ENCODE results near the gene AGBL1.

The AGBL1 gene

GRCh38 chr15:86657305-86657704 lies 577.6 kb downstream of the AGBL1 start:
- DNase-seq = no peak

GRCh38 chr15:86659724-86660411 lies 580.2 kb downstream of the AGBL1 start:
- no peak for DNase-seq

DNA sequence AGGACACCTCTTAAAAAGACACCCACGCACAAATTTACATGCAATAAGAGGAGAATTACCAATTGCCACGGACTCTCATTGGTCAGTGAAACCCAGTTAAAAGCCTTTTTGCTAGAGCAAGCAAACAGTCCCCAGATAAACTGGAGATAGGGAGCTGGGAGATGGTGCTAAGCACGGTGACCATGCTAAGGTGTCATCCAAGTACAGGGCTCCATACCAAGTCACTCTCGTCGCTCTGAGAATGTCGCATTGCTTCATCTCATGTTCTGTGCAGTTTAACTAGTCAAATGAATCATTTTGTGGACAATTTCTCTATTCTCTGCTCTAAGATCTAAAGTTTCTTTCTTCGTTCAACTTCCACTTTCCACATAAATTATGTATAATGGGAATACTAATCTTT lies 581.9 kb downstream of the AGBL1 start:
- no peak for DNase-seq

DNA sequence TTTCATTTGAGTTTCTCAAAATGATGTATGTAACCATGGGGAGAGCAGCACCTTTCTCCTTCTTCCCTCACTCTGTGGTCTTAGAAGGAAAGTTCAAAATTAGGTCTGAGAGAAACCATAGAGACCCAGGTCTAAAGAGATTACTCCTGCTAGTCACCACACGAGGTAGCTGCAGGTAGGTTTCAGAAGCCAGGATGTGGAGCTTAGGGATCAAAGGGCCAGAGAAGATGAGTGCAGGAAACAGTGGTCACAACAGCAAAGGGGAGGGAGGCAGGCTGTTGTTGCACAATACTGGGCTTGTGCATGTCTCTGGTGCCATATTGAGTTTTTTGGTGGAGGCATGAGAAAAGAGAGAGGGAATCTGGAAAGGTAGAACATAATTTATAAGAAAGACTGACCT lies 583.6 kb downstream of the AGBL1 start:
- no peak for DNase-seq

- DNase-seq = no peak
Measured at GRCh38 chr15:86663979-86664378, 584.3 kb downstream of the AGBL1 start.

DNA sequence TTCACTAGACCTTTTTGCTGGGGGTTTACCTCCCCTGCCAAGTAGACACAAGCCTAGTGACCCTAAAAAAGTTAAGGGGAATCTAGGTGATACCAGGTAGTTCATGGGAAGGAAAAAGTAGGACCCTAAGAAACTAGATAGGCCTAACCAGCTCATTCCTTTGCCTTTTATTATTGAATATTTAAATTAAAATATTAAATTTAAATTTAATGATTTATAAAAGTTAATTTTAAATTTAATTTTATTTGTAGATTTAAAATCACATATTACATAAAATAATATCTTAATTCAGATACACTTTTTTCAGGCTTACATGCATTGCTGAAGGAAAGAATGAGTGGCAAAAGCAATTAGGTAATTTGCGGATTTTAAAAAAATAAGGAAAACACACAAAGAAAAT lies 584.9 kb downstream of the AGBL1 start:
- no peak for DNase-seq

DNA sequence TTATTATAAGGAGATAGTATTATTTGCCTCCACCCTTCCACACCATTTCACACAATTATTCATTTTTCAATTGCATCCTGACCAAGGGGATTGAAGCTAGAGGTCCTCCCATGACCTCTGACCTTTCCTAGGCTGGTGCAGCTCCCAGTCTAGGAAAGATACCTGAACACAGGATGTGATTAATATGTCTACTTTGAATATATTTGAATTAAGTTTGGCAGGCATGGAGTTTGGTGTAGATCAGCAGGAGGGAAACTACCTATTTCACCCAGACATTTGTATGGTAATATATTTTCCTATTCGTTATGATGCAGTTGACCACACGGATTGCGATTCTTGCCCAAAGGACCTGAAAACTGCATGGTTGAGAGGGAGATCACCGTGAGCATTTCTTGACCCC lies 596.3 kb downstream of the AGBL1 start:
- no peak for DNase-seq

GRCh38 chr15:86677278-86677677 lies 597.6 kb downstream of the AGBL1 start:
- DNase-seq = no peak

GRCh38 chr15:86685263-86685662 lies 605.6 kb downstream of the AGBL1 start:
- no peak for DNase-seq

DNA sequence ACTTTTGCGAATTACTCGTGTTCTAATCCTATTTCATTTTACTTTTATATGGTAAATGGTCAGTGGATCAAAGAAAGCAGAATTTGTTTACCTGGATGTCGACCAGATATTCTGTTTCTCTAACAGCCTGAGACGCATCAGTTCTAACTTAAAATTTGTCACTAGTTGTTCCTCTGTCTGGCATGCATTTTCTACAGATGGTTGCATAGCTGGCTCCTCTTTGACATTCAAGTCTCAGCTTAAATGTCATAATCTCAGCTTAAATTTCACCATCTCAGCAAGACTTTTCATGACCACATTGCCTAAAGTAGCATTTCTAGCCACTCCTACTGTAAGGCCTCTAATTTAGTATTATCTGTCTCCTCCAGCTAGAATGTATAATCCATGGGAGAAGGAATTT lies 609.3 kb downstream of the AGBL1 start:
- no peak for DNase-seq

DNA sequence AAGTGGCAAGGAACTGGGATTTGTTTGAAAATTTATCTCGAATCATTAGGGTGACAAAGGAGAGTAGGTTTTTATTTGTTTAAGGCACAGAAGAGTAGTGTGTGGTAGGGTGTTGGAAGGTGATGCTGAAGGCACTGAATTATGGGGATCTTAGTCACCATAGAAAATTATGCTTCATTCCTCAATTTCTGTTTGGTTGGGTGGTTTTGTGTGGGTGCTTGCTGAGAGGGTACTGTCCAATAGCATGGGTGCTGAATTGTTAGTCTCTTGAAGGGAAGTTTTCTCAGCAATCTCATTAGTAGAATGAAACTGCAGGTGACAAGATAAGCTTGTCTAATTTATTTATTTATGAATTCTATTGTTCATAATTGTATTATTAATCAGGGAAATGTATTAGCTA lies 610.9 kb downstream of the AGBL1 start:
- DNase-seq = no peak

DNA sequence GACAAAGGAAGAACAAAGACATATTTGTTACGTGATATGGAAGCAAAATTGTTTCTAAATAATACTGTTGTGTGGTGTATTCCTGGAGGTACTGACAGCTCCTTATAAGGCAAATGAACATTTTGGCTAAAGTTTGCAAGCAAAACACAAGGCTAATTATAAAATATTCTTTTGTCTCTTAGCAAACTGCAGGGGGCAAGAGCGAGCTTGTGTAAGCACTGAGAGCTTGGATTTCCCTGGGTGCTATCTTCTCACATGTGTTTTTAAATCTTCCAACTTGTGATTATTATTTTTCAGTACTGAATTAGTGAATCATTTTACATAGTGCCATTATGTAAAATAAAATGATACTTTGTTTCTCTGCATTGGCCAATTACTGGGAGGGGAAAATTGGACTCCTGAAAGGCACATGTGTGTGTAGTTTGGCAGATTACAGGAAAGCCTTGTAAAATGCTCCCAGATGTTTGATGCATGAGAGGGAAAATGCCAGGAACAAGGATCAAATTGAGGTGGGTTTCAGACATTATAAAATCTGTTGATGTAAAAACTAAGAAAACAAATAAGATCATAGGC lies 611.5 kb downstream of the AGBL1 start:
- no peak for DNase-seq

- DNase-seq = no peak
Measured at GRCh38 chr15:86700864-86701610, 621.4 kb downstream of the AGBL1 start.

GRCh38 chr15:86701611-86701963 lies 621.9 kb downstream of the AGBL1 start:
- no peak for DNase-seq

DNA sequence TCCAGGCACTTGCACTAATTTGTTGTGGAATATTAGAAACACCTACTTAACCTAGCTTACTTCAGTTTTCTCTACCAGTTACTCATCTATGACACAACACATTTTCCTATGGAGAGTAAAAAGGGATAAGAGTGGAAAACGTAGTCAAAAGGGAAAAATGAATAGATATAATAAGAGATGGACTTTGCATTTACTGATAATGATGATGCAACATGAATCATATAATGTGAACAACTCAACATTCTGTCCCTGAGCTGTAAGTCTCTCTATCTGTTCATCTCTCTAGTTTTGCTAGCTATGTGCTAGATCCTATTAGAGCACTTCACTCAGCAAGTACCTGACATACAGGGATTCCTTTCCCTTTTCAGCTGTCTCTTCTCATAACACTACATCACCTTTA lies 627.1 kb downstream of the AGBL1 start:
- no peak for DNase-seq

GRCh38 chr15:86711476-86711875 lies 631.8 kb downstream of the AGBL1 start:
- no peak for DNase-seq

GRCh38 chr15:86714241-86714640 lies 634.6 kb downstream of the AGBL1 start:
- no peak for DNase-seq

- DNase-seq = no peak
Measured at GRCh38 chr15:86725628-86726027, 646.0 kb downstream of the AGBL1 start.

- no peak for DNase-seq
Measured at GRCh38 chr15:86735247-86736040, 655.8 kb downstream of the AGBL1 start.

GRCh38 chr15:86741917-86742316 lies 662.2 kb downstream of the AGBL1 start:
- DNase-seq = no peak

DNA sequence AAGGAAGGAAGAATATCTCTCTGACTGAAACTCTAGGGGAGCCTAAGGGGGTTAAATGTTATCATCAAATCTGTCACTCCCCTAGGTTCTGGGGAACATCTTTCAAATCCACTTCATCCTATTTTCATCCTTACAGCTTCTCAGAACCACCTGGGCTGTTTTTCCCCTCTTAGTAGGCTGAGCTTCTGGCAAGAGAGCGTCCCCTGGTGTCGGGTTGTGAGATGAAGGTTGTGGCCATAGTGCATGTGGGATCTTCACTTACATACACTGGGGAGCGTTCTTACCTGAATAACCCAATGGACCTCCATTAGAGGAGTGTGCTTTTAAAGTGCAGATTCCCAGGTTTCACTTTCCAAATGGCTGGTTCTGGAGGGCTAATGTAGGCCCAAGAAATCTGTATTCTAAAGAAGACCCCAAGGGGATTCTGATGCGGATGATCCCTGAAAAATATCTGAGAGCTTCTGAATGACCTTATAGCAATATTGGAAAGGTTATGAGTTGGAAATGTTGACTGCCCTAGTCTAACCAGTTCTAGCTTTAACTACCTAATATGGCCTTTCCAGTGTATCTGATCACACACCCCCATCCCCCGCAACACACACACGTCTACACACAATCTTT lies 663.7 kb downstream of the AGBL1 start:
- DNase-seq = no peak

GRCh38 chr15:86744198-86744780 lies 664.6 kb downstream of the AGBL1 start:
- no peak for DNase-seq

DNA sequence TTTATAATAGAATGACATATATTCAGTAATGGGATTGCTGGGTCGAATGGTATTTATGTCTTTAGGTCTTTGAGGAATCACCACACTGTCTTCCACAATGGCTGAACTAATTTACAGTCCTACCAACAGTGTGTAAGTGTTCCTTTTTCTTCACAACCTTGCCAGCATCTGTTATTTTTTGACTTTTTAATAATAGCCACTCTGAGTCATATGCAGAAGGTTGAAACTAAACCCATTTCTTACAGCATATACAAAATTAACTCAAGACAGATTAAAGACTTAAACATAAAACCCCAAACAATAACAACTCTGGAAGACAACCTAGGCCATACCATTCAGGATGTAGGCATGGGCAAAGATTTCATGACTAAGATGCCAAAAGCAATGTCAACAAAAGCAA lies 671.4 kb downstream of the AGBL1 start:
- no peak for DNase-seq
